Measurements from ENCODE around the gene SLC25A34. TPM values are rescaled to one million over a fixed set of nuclear protein-coding genes. Genes with fewer than 3 reads are reported as not detected.

The SLC25A34 gene
- total RNA-seq, 4 donors from 2014 or later = 0.98 to 2.6 (median 2.0) TPM

GRCh38 chr1:15751717-15752116 lies 15.7 kb downstream of the SLC25A34 start:
- Histone ChIP-seq H3K4me1 (peaks cover 0 to 16% of the 10 kb centered on the region in 2 donors), H3K36me3 (no peaks in the 10 kb centered on the region), H3K4me3 (replicated peaks in 1 of 3) (no peak overlapping the region), H3K27ac (no peak overlapping the region), H3K27me3 (no peaks in the 10 kb centered on the region), H3K9me3 (no peaks in the 10 kb centered on the region)
- TF ChIP-seq CTCF (IDR thresholded peaks at IDR 0.05) (no peak), POLR2A (IDR thresholded peaks at IDR 0.05) (no peak)
- DNase-seq = no peak
- 82 to 87% methylated on average over 10 of the region's 10 CpGs for WGBS, 2 donors
- intact Hi-C loops (cut with DNase I) = no loop called here

GRCh38 chr1:15753776-15754175 lies 17.7 kb downstream of the SLC25A34 start:
- Histone ChIP-seq H3K4me3 (replicated peaks in 1 of 3) (no peak overlapping the region), H3K27ac (peak overlapping the region in 1 of 3 donors; percentile 61), H3K36me3 (no peaks in the 10 kb centered on the region), H3K9me3 (no peaks in the 10 kb centered on the region), H3K27me3 (no peaks in the 10 kb centered on the region), H3K4me1 (peaks cover 3 to 28% of the 10 kb centered on the region in 2 donors)
- 79 to 84% methylated on average over 8 to 10 of the region's 10 CpGs for WGBS, 2 donors
- intact Hi-C loops (cut with DNase I) = no loop called here
- DNase-seq = no peak
- no peak for TF ChIP-seq CTCF (IDR thresholded peaks at IDR 0.05)
- TF ChIP-seq POLR2A (IDR thresholded peaks at IDR 0.05) = no peak

GRCh38 chr1:15755021-15755645 lies 19.1 kb downstream of the SLC25A34 start:
- H3K4me3 ChIP-seq (replicated peaks in 1 of 3) = no peak overlapping the region
- peaks cover 9 to 29% of the 10 kb centered on the region in 2 donors for H3K4me1 ChIP-seq
- intact Hi-C loops (cut with DNase I) = no loop called here
- no peaks in the 10 kb centered on the region for H3K27me3 ChIP-seq
- no peaks in the 10 kb centered on the region for H3K36me3 ChIP-seq
- TF ChIP-seq CTCF (IDR thresholded peaks at IDR 0.05) (no peak), POLR2A (IDR thresholded peaks at IDR 0.05) (no peak)
- no peaks in the 10 kb centered on the region for H3K9me3 ChIP-seq
- peak overlapping the region in 2 of 3 donors; percentile 45 to 61 for H3K27ac ChIP-seq
- DNase-seq = no peak
- WGBS, 2 donors = 89 to 96% methylated on average over 2 of the region's 2 CpGs

- 86 to 91% methylated on average over 4 of the region's 4 CpGs for whole genome bisulfite sequencing, 2 donors
- Histone ChIP-seq H3K27me3 (no peaks in the 10 kb centered on the region), H3K9me3 (no peaks in the 10 kb centered on the region), H3K27ac (peak overlapping the region in 1 of 3 donors; percentile 45), H3K36me3 (no peaks in the 10 kb centered on the region), H3K4me3 (replicated peaks in 1 of 3) (no peak overlapping the region), H3K4me1 (peaks cover 9 to 33% of the 10 kb centered on the region in 2 donors)
- intact Hi-C loops (cut with DNase I) = no loop called here
- TF ChIP-seq CTCF (IDR thresholded peaks at IDR 0.05) (no peak), POLR2A (IDR thresholded peaks at IDR 0.05) (no peak)
- no peak for DNase-seq
These were observed 19.6 kb downstream of the SLC25A34 start for GRCh38 chr1:15755646-15756040.

GRCh38 chr1:15756143-15757015 lies 20.3 kb downstream of the SLC25A34 start:
- intact Hi-C loops (cut with DNase I) = no loop called here
- no peak for DNase-seq
- TF ChIP-seq POLR2A (IDR thresholded peaks at IDR 0.05) (no peak), CTCF (IDR thresholded peaks at IDR 0.05) (no peak)
- H3K36me3 ChIP-seq = no peaks in the 10 kb centered on the region
- no peak overlapping the region for H3K27ac ChIP-seq
- H3K4me3 ChIP-seq (replicated peaks in 1 of 3) = no peak overlapping the region
- H3K9me3 ChIP-seq = no peaks in the 10 kb centered on the region
- 83 to 85% methylated on average over 10 to 21 of the region's 21 CpGs for WGBS, 2 donors
- H3K27me3 ChIP-seq = no peaks in the 10 kb centered on the region
- H3K4me1 ChIP-seq = peaks cover 9 to 38% of the 10 kb centered on the region in 2 donors

Data from thyroid gland (tissue), 4 donors.